HTERT RPE-1 (cell line): ENCODE results near the gene DSC3.

ENCODE experiments used
- in situ Hi-C: fragments of 300-500 bp; cut with MboI; formaldehyde crosslinking; loops from 4 replicates; pipeline ENCODE4 v1.14.3; 2020; ENCODE audit warnings: low sequenced_read_pairs

Gene DSC3

GRCh38 chr18:31042406-31043181 lies at the start of gene DSC3:
DSC3 (minus strand) TSS chr18:31042742; CDS start chr18:31042660, 82 bp downstream.
- in situ Hi-C loops, result no loop called here

GRCh38 chr18:31091350-31091749 lies 48.8 kb upstream of the DSC3 start:
- in situ Hi-C loops, result no loop called here

- in situ Hi-C loops, result no loop called here
These were observed 46.0 kb upstream of the DSC3 start for GRCh38 chr18:31088532-31088931.

GRCh38 chr18:31079973-31080372 lies 37.4 kb upstream of the DSC3 start:
- in situ Hi-C loops, result no loop called here

GRCh38 chr18:31077878-31078277 lies 35.3 kb upstream of the DSC3 start:
- in situ Hi-C loops, result no loop called here

GRCh38 chr18:31072175-31072574 lies 29.6 kb upstream of the DSC3 start:
- in situ Hi-C loops, result no loop called here

GRCh38 chr18:31070206-31070605 lies 27.7 kb upstream of the DSC3 start:
- in situ Hi-C loops, result no loop called here

- in situ Hi-C loops, result no loop called here
These were observed 23.7 kb upstream of the DSC3 start for GRCh38 chr18:31066266-31066665.

- in situ Hi-C loops, result no loop called here
These were observed 22.7 kb upstream of the DSC3 start for GRCh38 chr18:31065036-31065773.

GRCh38 chr18:31064130-31064529 lies 21.6 kb upstream of the DSC3 start:
- in situ Hi-C loops, result no loop called here

- in situ Hi-C loops, result no loop called here
These were observed 19.4 kb upstream of the DSC3 start for GRCh38 chr18:31061945-31062344.

GRCh38 chr18:31058897-31059296 lies 16.4 kb upstream of the DSC3 start:
- in situ Hi-C loops, result no loop called here

GRCh38 chr18:31057917-31058316 lies 15.4 kb upstream of the DSC3 start:
- in situ Hi-C loops, result no loop called here

- in situ Hi-C loops, result no loop called here
These were observed 14.5 kb upstream of the DSC3 start for GRCh38 chr18:31057051-31057450.

GRCh38 chr18:31056296-31056695 lies 13.8 kb upstream of the DSC3 start:
- in situ Hi-C loops, result no loop called here

- in situ Hi-C loops, result no loop called here
These were observed 8.1 kb upstream of the DSC3 start for GRCh38 chr18:31050635-31051034.

GRCh38 chr18:31049189-31049588 lies 6.6 kb upstream of the DSC3 start:
- in situ Hi-C loops, result no loop called here

- in situ Hi-C loops, result no loop called here
These were observed 5.7 kb upstream of the DSC3 start for GRCh38 chr18:31048216-31048615.

- in situ Hi-C loops, result no loop called here
These were observed 4.4 kb upstream of the DSC3 start for GRCh38 chr18:31046916-31047315.

- in situ Hi-C loops, result no loop called here
These were observed 3.1 kb upstream of the DSC3 start for GRCh38 chr18:31045599-31045998.

GRCh38 chr18:31044926-31045325 lies 2.4 kb upstream of the DSC3 start:
- in situ Hi-C loops, result no loop called here

- in situ Hi-C loops, result no loop called here
These were observed 1.2 kb upstream of the DSC3 start for GRCh38 chr18:31043709-31044108.
